T-helper 2 cell treated with Interferon-gamma antibody and Interleukin-4, amounts not matched to agents 100 ng/mL and 5 ng/mL, for 36 hours (primary cell): ENCODE measurements around the gene TCL1B. TPM values are rescaled to one million over a fixed set of nuclear protein-coding genes. Genes with fewer than 3 reads are reported as not detected.
"Not testable (repeated sequence)": the region's sequence is repeated elsewhere in the genome, so short reads cannot be mapped to it uniquely, and the experiment has no call there.

Source experiments
- intact Hi-C: fragments of 100-400 bp; cut with micrococcal nuclease; formaldehyde crosslinking; loops from one replicate; pipeline ENCODE4 v1.15.1; 2023
- total RNA-seq: library from RNA; stranded (reverse); gene quantifications from 2 replicates; pipeline ENCODE4 v1.2.3, GENCODE V29; 2022

TCL1B gene, protein sequence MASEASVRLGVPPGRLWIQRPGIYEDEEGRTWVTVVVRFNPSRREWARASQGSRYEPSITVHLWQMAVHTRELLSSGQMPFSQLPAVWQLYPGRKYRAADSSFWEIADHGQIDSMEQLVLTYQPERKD
- total RNA-seq = not detected in 2 replicates

DNA sequence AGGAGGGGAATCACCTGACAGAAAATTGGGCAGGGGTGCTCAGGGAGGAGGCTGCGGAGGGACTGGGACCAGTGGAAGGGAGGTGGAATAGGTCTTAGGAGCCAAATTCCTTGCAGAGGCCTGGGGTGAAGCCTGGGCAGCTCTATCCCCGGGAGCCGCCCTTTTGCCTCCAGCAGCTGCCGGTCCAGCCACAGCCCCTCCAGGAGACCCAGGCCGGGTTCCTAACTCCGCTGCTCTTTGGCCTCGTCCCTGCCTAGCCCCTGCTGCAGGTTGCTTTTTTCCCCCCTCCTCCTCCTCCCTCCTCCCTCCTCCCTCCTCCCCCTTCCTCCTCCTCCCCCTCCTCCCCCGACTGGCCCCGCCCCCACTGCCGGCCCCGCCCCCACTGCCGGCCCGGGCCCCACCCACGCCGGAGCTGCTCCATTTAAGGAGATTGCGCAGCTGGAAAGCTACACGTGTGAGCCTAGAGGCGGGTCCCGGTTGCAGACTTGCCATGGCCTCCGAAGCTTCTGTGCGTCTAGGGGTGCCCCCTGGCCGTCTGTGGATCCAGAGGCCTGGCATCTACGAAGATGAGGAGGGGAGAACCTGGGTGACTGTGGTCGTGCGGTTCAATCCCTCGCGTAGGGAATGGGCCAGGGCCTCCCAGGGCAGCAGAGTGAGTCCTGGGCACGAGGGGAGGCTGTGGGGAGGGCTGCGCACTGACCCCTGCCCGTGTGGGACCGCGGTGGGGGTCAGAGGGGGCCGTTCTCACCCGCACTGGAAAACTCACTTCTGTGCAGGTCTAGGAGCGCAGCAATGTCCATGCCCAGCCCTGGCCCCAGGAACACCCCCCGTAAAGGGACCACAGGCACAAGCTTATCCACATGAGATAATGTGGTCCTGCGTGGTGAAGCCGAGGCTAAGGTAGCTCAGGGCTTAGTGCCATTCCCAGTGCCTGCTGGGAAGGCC is at the start of gene TCL1B:
TCL1B (plus strand) TSS at position 449 of the 945 bp plus-strand sequence; CDS start at position 491, 42 bp downstream.
- intact Hi-C loops = no loop called here

DNA sequence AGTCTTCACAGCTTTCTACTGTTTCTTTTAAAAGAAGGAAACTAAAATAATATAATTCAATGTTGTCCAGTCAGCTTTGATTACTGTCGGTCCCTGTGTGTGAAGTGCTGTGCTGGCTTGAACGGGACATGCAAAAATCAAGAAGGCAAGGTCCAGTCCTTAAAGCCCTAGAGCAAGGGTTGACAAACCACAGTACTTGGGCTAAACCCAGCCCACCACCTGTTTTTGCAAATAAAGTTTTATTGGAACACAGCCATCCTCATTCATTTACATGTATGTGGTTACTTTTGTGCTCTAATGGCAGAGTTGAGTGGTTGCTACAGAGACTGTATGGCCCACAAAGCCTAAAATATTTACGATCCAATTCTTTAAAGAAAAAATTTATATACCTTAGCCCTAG is 41.2 kb upstream of the TCL1B start:
- intact Hi-C loops = no loop called here

DNA sequence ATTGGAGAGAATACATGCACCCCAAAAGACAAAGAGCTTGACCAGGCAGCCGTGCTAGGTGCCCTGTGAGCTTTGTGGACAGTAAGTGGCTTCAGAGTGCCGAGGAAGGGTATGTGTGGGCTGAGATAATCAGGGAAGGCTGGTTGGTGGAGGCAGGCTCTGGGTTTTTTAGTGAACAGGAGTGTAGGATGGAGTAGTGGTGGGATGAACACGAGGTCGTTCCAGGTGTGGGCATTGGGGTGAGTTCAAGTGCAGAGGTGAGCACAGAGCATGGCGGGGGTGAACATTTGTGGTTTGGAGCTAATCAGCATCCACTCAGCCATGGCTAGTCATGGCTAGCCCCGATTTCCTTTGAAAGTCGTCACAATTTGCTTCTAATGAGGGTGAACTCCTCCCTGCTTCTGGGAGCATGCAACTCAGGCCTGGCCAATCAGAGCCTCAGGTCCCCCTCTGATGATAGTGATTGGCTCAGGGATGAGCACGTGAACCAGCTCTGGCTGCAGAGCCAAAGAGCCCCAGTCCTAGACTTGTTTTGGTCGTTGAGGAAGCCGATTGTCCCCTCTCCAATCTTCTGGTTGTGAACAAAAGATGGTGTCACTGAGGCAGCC is 40.7 kb upstream of the TCL1B start:
- intact Hi-C loops = no loop called here

DNA sequence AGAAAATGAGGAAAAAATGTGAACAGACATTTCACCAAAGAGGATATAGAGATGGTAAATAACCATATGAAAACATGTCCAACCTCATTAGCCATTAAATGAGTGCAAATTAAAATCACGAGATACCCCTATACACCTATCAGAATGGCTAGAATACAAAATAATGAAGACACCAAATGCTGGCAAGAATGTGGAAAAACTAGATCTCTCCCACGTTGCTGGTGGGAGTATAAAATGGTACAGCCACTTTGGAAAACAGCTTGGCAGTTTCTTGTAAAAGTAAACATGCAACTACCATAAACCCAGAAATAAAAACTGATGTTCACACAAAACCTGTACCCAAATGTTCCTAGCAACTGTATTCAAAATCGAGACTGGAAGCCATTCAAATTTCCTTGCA is 38.3 kb upstream of the TCL1B start:
- intact Hi-C loops = no loop called here

DNA sequence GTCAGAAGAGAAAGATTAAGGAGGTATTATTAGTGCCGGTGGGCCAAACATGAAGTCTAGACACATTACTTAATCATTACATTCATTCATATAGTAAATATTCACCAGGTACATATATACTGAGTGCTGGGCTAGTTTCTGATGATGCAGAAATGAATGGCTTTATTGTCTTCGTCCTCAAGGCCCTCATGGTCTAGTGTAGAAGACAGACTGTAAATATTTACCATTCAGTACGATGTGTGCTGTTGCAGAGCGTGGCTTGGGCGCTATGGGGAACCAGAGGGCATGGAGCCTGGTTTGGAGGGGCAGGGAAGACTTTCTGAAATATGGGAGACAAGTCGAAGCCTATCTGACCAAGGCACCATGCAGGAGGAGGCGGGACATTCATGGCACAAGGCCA is 37.0 kb upstream of the TCL1B start:
- intact Hi-C loops = no loop called here

DNA sequence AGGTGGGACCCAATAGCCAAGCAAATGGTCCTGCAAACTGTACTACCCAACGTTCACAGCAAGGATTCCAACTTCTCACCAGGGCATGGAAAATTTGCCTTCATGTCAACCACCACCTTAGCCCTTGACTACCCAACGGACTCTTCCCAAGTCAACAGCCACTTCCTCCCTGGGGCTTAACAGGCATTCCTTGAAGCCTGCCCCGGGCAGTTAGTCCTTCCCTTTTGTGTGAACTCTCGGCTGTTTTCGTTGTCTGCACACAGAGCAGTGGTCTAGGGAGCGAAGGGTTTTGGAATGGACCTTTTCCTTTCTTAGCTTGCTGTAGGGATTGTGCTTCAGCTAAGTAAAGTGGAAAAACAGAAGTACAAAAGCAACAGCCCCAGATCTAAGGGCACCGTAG is 35.2 kb upstream of the TCL1B start:
- intact Hi-C loops = no loop called here

DNA sequence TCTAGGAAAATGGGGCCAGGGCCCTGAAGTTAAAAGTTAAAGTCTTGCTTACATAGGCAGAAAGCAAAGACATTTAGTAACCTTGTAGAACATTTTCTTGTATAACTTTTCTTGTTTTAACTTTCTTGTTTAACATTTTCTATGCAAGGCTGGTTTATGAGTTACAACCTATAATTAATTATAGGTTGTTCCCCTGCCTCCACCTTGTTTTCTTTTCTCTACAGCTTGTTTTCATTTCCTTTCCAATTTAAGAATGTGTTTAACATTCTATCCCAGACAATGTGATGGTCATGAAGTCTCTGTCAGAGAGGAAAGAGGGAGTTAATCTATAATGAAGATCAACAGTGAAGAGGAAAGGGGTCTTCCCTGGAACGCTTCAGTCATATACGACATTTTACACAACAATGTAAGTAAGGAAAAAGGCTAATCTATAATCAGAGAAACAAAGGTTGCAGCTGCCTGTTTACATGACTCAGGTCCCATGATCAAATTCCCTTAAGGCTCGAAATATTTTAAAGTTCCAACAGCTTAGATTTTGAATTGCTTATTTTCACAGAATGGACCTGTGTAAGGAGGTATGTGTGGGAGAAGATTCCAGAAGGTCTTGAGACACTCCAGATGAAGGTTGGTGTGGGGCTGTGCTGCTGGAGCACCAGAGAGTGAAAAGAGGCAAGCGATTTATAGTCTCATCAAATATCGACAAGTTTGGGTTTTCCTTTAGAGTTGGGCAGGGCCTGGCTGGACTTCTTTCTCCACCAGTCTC is 34.2 kb upstream of the TCL1B start:
- intact Hi-C loops = no loop called here

DNA sequence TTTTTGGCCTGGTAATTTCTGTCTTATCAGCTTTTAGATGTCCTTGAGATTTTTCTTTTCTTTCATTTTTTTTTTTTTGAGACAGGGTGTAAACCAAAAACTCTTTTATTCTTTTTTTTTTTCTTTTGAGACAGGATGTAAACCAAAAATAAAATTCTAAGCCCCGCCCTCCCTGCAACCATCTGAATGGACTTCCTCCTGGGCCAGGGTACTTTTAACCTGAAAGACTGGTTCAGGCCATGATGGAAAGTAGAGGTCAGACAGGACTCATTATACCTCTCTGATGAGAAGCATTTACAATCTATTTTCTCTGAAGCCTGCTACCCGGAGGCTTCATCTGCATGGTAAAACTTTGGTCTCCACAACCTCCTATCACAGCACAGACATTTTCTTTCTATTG is 33.5 kb upstream of the TCL1B start:
- intact Hi-C loops = no loop called here

DNA sequence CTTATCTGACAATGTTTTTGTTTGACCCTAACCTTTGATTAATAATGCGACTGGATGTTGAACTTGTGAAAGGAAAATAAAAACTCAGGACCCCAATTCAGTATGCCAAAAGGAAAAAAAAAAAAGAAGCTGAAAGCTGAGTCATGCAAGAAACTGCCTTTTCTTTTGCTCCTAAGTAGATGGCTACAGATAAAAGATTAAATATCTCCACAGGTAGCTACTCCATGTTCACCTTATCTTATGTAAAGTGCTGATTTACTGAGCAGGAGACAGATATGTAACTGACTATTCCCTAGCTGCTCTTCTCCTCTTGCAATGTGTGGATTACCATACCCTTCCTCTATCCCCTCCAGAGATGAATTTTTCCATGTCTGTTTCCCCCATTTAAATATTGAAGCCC is 30.8 kb upstream of the TCL1B start:
- intact Hi-C loops = no loop called here

DNA sequence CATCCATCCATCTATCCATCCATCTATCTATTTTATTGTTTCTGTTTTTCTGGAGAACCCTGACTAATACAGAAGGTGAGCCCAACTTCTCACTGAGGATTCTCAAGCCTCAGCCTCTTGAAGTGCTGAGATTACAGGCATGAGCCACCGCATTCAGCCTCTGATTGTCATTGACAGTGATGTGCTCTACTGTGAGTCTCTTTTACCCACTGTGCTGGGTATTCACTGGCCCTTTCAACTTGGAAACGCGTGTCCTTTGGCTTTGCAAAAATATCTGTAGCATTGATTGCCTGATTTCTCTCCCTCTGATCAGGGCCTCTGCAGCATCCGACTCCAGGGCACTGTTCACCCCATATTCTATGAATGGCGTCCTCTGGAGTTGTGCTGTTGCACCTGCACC is 29.6 kb upstream of the TCL1B start:
- intact Hi-C loops = no loop called here

DNA sequence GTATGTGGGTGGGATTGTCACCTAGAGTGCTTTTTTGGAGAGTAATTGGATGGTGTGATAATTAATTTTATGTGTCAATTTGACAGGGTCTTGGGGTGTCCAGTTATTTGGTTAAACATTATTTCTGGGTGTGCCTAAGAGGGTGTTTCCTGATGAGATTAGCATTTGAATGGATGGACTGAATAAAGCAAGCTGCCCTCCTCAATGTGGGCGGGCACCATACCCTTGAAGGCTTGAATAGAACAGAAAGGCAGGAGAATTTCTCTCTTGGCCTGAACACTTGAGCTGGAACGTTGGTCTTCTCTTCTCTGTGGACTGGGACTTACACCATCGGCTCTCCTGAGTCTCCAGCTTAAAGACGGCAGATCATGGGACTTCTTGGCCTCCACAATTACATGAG is 28.8 kb upstream of the TCL1B start:
- intact Hi-C loops = no loop called here

DNA sequence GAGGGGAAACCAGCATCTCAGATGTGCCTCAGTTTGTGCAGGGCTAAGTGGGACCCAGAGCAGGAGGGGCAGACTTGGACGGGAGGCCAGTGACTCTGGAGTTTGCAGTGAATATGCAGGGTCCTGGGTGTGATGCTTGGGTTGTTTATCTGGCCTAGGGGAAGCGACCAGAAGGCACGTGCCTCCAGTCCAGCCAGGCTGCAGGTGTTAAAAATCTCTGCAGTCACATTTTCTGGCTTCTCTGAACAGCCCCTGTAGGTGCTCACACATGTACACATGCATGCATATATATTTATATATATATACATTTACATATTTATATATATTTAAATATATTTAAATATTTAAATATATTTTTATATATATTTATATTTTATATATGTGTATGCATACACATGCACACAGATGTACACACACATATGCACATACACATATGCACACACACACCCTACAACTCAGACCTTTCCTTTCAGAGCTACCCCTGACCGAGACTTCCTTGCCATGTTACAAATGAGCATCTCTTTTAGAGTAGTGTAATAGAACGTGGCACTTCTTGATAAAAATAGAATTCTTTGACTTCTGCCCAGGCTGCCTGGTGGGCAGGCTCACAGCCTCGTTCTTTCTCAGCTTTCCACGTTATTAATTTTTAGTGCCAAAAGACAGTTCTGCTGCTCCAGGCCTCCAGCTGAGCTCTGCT is 26.8 kb upstream of the TCL1B start:
- intact Hi-C loops = no loop called here

DNA sequence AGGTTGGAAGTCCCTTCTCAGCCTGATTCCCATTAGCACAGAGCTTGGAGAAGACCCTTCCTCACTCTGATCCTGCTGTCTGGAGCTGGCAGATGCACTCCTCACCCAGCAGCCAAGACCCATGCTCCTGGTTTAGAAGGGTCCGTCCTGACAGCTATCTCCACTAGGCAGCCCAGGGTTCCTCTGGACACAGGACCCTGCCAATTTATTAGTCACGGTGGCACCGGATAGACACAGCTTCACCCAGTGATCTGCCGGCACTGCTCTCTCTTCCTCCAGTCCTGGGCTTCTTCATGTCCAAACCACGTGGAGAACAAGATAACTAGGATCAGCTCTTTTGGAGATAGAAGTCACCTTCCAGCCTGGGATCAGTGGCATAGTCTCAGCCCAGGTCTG is 26.2 kb upstream of the TCL1B start:
- intact Hi-C loops = no loop called here

DNA sequence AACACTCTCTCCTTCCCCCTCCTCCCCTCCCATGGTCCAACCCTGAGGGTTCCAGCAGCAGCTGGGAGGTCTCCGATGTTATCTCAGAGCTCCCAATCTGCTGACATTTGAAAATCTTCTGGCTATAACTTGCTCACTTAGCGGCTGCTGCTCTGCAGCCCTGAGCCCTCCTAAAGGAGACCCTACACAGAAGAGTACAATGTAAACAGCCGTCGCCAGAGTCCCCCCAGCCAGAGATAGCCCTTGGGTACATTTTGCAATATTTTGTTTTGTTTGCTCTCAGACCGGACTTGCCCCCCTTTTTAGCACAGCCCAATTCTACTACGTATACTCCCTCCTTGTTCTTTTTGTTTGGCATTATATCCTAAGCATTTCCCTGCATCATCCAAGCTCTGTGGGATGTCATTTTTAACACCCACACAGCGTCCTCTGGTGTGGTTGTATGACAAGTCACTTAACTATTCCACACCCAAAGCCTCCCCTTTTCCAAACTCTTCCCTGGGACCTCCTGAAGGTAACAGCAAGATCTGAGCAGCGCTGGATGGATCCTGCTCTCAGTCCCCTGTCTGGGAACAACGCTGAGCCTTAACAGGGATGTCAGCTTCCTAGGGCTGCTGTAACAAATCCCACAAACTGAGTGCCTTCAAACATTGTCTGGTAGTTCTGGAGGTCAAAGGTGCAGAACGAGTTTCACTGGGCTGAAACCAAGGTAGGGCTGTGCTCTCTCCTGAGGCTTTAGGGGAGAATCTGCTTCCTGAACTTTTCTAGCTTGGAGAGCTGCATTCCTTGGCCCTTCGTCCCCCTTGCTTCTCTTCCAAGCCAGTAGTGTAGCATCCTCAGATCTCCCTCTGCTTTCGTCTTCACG is 25.3 kb upstream of the TCL1B start:
- intact Hi-C loops = no loop called here

DNA sequence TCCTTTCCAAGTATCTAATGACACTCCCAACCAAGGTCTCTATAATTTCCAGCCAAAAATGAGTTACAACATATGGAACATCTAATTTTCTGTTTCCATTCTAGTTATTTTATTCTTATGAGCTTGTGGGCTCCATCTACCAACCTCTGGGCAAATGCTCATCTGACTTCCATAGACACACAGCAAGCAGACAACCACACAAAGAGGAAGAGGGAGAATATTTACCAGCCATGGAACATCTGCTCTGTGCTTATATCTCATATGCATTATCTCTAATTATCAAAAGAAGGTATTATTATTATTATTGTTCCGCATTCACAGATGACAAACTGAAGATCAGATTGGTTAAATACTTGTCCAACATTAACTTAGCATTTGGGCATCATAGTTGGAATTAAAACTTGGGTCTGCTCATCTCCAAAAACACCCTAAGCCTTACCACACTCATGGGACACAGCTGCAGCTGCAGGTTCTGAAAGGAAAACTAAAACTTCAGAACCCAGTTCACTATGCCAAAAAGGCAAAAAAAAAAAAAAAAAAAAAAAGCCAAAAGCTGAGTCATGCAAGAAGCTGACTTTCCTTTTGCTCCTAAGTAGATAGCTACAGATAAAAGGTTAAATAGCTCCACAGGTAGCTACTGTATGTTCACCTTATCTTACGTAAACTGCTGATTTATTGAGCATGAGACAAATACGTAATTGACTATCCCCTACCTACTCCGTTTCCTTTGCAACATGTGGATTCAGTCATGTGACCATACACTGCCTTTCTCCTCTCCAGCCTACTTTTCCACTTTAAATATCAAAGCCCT is 23.6 kb upstream of the TCL1B start:
- intact Hi-C loops = no loop called here

DNA sequence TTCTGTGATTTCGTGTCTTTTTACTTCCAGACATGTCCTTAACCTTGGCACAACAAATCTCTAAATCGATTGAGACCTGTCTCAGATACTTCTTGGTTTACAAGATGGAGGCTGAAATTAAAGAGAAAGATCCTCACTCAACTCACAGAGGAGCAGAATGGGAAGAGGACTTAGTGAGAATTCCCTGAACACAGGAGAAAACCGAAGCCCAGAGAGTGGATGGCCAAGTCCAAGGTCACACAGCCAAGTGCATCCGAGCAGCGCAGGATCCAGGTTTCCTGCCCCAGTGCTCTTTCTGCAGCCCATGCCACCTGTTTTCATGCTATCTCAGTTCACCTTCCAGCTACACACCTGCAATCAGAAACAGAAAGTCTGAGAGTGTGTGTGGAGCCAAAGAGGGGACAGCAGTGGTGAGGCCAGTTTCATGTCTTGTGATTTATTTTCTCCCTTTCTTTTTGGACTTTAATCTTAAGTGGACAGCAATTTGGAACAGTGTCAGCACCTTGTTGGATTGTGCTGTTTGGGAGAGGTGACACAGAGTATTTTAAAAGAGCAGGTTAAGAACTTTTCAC is 22.9 kb upstream of the TCL1B start:
- intact Hi-C loops = no loop called here

DNA sequence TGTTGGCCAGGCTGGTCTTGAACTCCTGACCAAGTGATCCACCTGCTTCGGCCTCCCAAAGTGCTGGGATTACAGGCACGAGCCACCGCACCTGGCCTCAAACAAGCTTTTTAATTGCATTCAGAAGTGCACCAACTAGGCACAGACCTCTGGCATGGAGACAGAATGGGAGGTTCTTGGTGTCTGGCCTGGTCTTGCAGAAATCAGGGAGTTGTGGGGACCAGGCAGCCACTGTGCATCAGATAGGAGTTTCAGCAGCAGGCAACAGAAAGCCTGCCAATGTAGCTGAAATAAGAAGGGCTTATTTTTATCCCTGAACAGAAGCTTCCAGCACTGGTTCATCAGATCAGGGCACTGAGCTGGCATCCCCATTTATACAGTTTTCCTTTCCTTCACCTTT is 22.2 kb upstream of the TCL1B start:
- intact Hi-C loops = no loop called here

DNA sequence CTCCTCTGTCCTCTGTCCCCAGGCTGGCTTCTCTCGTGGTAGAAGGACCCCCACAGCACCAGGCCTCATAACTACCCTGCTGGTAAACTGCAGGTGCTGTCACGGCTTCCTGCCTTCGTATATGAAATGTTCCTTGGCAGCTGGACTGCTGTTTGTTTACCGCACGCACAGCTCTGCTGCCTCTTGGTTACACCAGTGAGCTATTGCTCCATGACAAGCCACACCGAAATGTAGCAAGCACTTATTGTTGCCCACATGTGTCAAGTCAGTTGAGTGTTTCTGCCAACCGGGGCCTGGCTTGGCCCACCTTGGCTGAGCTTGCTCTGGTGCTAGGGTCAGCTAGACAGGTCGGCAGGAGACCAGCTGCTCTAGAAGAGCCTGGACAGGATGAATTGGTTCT is 21.7 kb upstream of the TCL1B start:
- intact Hi-C loops = no loop called here

DNA sequence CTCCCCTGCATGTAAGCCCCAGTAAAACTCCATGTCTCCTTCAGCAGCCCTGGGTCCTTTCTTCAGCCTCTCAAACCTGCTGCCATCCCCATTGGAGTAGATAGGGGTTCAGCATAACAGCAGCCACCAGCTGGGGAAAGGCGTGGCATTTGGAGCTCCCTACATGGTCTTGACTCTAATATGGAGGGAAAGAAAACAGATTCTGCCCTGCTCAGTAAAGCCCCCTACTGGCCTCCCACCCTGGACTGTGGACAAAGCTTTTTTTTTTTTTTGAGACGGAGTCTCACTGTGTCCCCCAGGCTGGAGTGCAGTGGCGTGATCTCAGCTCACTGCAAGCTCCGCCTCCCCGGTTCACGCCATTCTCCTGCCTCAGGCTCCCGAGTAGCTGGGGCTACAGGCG is 20.7 kb upstream of the TCL1B start:
- intact Hi-C loops = not testable (repeated sequence)
